Kidney epithelial cell (primary cell): ENCODE measurements around the gene ADCYAP1R1. TPM values are rescaled to one million over a fixed set of nuclear protein-coding genes. Genes with fewer than 3 reads are reported as not detected.

Experiments
- DNase-seq: peaks from one replicate; pipeline ENCODE4 v3.0.0-alpha.2; 2010; ENCODE audit warnings: low read depth
- H3K27me3 ChIP-seq: 2 replicates; pipeline ENCODE4 v1.6.0; 2011; ENCODE audit warnings: low read length; ENCODE audit not compliant: control insufficient read depth, insufficient read depth
- H3K36me3 ChIP-seq: 2 replicates; pipeline ENCODE4 v1.5.1; 2011; ENCODE audit warnings: low read length; ENCODE audit not compliant: control insufficient read depth, insufficient read depth
- H3K4me3 ChIP-seq: 2 replicates; pipeline ENCODE4 v1.5.1; 2011; ENCODE audit warnings: low read depth, mild to moderate bottlenecking, control low read depth, low read length
- CTCF ChIP-seq: IDR thresholded peaks from 2 replicates; pipeline ENCODE4 v1.5.1; 2011; ENCODE audit warnings: mild to moderate bottlenecking, moderate library complexity, low read length, control low read depth, inconsistent platforms; ENCODE audit not compliant: insufficient read depth, poor library complexity, severe bottlenecking
- total RNA-seq: library from RNA; depleted of rRNA; stranded (reverse); fragments of >200 nt; gene quantifications from 2 replicates; pipeline ENCODE4 v1.2.3, GENCODE V29; 2015

ADCYAP1R1 gene
- total RNA-seq, 1 donor from 2014 or later: not detected

DNA sequence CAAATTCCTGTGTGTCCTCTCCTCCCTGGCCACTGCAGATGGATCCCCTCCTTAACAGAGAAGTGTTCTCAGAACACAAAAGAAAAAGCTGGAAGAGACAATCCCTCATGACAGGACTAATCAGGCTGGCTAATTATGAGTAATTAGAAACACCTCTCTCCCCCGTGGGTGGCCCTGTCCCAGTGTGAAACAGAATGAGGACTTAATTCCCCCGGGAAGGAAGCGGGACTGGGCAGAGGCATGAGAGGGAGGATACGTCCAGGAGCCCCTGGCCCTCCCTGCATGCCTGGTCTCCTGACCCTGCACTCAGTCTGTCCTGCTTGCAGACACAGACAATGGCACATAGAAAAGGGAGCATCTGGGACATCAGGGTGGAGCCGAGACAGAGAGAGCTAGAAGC is 7.6 kb upstream of the ADCYAP1R1 start:
- Histone ChIP-seq H3K27me3 (peaks cover 16% of the 10 kb centered on the region), H3K4me3 (no peak overlapping the region), H3K36me3 (no peaks in the 10 kb centered on the region)
- no peak for TF ChIP-seq CTCF
- no peak for DNase-seq

DNA sequence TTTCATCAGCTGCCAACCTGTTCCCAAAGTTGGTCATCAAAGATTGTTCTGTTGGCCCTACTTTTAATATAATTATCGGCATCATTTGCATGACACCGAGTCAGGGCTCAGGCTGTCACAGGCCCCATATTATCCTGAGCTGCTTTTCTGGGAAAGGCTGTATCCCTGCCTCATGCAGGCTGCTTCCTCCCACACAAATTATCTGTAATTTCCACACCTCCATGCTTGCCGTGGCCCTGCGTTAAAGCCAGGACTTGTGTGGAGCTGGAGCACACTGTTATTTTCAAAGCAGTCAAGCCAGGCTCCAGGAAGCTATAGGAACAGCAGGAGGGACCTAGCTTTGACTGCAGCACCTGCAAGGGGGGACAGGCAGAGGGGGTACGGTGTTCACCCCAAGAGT is 5.4 kb upstream of the ADCYAP1R1 start:
- Histone ChIP-seq H3K27me3 (peaks cover 24% of the 10 kb centered on the region), H3K36me3 (no peaks in the 10 kb centered on the region), H3K4me3 (no peak overlapping the region)
- no peak for DNase-seq
- TF ChIP-seq CTCF: no peak

DNA sequence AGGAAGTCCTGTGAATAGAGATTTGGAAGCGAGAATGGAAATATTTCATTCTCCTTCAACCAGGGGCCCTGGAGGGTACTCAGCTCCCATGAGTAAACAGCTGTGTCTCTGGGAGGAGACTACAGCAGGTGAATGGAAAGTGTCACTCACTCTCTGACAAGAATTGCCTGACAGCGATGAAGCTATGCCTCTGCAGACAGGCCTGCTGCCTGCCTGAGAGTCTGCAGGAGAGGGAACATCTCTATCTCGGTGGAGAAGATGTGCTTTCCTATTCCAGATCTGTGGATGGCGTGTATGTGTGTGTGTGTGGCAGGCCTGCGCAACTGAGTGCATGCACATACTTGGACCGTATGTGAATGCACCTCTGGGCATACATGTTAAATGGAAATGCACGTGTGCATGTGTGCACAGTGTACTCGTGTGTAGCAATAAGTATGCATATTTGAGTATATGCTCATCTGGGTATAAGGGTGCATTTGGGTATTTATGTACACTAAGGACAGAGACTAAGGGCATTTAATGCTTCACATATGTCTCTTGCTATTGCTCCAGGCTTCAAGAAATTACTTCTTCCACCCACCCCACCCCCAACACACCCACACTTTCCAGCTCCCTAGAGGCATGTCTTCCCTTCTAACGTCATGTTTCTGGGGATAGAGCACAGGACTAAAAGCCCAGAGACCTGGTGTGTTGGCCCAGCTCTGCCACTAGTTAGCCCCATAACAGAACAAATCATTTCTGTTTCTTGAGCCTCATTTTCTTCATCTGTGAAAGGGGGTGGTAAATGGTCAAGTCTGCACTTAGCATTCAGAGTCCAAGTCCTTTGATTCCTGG is 4.6 kb upstream of the ADCYAP1R1 start:
- DNase-seq: no peak
- TF ChIP-seq CTCF: no peak
- H3K27me3 ChIP-seq: peaks cover 28% of the 10 kb centered on the region
- no peaks in the 10 kb centered on the region for H3K36me3 ChIP-seq
- H3K4me3 ChIP-seq: no peak overlapping the region

GRCh38 chr7:31049005-31049765 is 2.9 kb upstream of the ADCYAP1R1 start:
- Histone ChIP-seq H3K4me3 (no peak overlapping the region), H3K27me3 (peaks cover 36% of the 10 kb centered on the region), H3K36me3 (no peaks in the 10 kb centered on the region)
- no peak for TF ChIP-seq CTCF
- DNase-seq: no peak

- no peak for DNase-seq
- Histone ChIP-seq H3K36me3 (no peaks in the 10 kb centered on the region), H3K27me3 (peaks cover 38% of the 10 kb centered on the region), H3K4me3 (no peak overlapping the region)
- no peak for TF ChIP-seq CTCF
Observed at GRCh38 chr7:31052487-31052840, 356 bp downstream of the ADCYAP1R1 start.
